H7 (cell line): ENCODE data around the gene FAM227B. TPM values are rescaled to one million over a fixed set of nuclear protein-coding genes. Genes with fewer than 3 reads are reported as not detected.

Source experiments
- DNase-seq: peaks from one replicate; pipeline ENCODE4 v3.0.0; 2012
- H3K27me3 ChIP-seq: 2 replicates; pipeline ENCODE4 v1.6.0; 2011; ENCODE audit warnings: mild to moderate bottlenecking, low read length; ENCODE audit not compliant: control insufficient read depth, insufficient read depth
- H3K36me3 ChIP-seq: replicated peaks from 2 replicates; pipeline ENCODE4 v1.5.1; 2011; ENCODE audit warnings: low read length; ENCODE audit not compliant: control insufficient read depth, insufficient read depth
- H3K4me3 ChIP-seq: 2 replicates; pipeline ENCODE4 v1.5.1; 2011; ENCODE audit warnings: low read depth, mild to moderate bottlenecking, control low read depth, low read length, moderate library complexity; ENCODE audit not compliant: insufficient read depth
- total RNA-seq: library from RNA; depleted of rRNA; stranded (reverse); fragments of >200 nt; shearing (Covaris generic); gene quantifications from 2 replicates; pipeline ENCODE4 v1.2.3, GENCODE V29; 2014

FAM227B gene
- total RNA-seq, 1 experiment from 2014 or later: 3.2 TPM

- H3K36me3 ChIP-seq: no peaks in the 10 kb centered on the region
- no peak for DNase-seq
- H3K4me3 ChIP-seq: no peak overlapping the region
- H3K27me3 ChIP-seq: no peaks in the 10 kb centered on the region
Measured at GRCh38 chr15:49314716-49315115, 305.9 kb downstream of the FAM227B start.

DNA sequence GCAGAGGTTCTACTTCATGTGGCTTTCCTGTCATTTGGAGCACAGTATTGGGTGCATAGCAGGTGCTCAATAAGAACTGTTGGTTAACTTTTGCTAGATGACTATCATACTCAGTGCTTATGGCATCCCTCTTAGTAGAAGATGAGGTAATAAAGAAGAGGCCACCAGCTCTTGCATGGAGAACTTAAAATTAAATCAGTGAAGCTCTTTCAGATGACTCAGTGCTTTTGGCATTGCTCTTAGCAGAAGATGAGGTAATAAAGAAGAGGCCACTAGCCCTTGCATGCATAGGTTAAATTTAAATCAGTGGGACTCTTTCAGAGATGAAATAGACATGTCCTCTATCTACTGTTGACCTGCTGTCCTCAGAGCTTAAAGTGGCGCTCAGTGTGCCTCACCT is 307.0 kb downstream of the FAM227B start:
- Histone ChIP-seq H3K36me3 (no peaks in the 10 kb centered on the region), H3K27me3 (no peaks in the 10 kb centered on the region), H3K4me3 (no peak overlapping the region)
- no peak for DNase-seq

DNA sequence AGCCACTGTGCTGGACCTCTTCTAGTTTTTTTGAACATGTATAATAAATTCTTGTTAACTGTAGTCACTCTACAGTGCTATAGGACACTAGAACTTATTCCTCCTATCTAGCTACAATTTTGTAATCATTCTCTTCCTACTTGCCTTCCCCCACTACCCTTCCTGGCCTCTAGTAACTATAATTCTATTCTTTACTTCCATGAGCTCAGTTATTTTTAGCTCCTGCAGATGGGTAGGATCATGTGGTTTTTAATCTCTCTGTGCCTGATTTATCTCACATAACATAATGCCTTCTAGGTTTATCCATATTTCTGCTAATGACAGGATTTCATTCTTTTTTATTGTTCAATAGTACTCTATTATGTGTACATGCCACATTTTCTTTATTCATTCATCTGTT is 310.7 kb downstream of the FAM227B start:
- Histone ChIP-seq H3K36me3 (no peaks in the 10 kb centered on the region), H3K27me3 (no peaks in the 10 kb centered on the region), H3K4me3 (no peak overlapping the region)
- DNase-seq: no peak

GRCh38 chr15:49308686-49309085 is 311.9 kb downstream of the FAM227B start:
- no peaks in the 10 kb centered on the region for H3K27me3 ChIP-seq
- no peaks in the 10 kb centered on the region for H3K36me3 ChIP-seq
- no peak overlapping the region for H3K4me3 ChIP-seq
- DNase-seq: no peak

- Histone ChIP-seq H3K27me3 (no peaks in the 10 kb centered on the region), H3K36me3 (no peaks in the 10 kb centered on the region), H3K4me3 (no peak overlapping the region)
- DNase-seq: no peak
Measured at GRCh38 chr15:49306551-49306950, 314.1 kb downstream of the FAM227B start.

DNA sequence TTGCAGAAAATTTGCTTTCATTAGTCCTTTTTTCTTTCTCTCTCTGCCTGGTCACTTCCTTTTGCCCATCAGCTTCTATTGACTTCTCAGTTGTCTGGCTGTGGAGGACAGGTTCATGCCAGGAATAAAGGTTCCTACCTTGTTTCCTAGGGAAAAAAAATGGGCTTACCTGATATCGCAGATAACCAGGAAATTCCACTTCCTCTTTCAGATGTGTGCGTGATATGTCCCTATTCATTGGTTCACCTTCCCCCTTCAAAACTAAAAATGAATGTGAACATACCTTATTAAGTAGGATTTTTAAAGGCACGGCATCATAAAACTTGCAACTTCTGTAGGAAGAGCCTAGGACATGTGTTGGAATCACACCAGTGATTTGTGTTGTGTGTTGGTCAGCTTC is 317.6 kb downstream of the FAM227B start:
- H3K36me3 ChIP-seq: no peaks in the 10 kb centered on the region
- no peak for DNase-seq
- no peak overlapping the region for H3K4me3 ChIP-seq
- H3K27me3 ChIP-seq: no peaks in the 10 kb centered on the region

DNA sequence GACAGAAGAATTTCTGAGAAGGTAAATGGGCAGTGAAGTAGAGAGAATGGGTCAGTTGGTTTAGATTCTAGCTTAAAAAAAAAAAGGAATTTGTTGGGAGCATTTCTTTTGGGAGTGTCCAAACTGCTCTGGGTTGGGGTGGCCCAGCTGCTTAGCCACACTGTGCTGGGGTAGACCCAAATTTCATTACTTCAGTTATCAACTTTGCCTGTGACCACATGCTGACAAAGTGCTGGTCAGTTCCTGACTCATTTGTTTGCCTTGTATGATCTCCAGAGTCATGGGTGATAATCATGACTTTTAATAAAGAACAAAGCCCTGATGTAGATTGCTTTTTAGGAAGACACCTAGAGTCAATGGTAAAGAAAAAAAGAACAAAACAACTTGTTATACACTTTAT is 319.1 kb downstream of the FAM227B start:
- H3K36me3 ChIP-seq: no peaks in the 10 kb centered on the region
- H3K4me3 ChIP-seq: no peak overlapping the region
- DNase-seq: no peak

GRCh38 chr15:49300856-49301255 is 319.8 kb downstream of the FAM227B start:
- no peak for DNase-seq
- Histone ChIP-seq H3K27me3 (no peaks in the 10 kb centered on the region), H3K36me3 (no peaks in the 10 kb centered on the region), H3K4me3 (no peak overlapping the region)

More for the DNA sequence above, 319.1 kb downstream of the FAM227B start:
- no peaks in the 10 kb centered on the region for H3K27me3 ChIP-seq

DNA sequence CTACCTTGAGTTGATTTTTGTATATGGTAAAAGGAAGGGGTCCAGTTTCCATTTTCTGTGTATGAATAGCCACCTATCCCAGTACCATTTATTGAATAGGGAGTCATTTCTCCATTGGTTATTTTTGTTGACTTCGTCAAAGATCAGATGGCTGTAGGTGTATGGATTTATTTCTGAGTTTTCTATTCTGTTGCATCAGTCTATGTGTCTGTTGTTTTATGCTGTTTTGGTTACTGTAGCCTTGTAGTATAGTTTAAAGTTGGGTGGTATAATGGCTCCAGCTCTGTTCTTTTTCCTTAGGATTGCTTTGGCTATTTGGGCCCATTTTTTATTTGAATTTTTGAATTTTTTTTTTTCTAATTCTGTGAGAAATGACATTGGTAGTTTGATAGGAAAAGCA is 323.0 kb downstream of the FAM227B start:
- Histone ChIP-seq H3K27me3 (no peaks in the 10 kb centered on the region), H3K4me3 (no peak overlapping the region)
- DNase-seq: no peak

GRCh38 chr15:49296258-49296657 is 324.4 kb downstream of the FAM227B start:
- no peak overlapping the region for H3K4me3 ChIP-seq
- no peaks in the 10 kb centered on the region for H3K27me3 ChIP-seq
- no peak for DNase-seq
- H3K36me3 ChIP-seq: no peaks in the 10 kb centered on the region

More for the DNA sequence above, 323.0 kb downstream of the FAM227B start:
- no peaks in the 10 kb centered on the region for H3K36me3 ChIP-seq

DNA sequence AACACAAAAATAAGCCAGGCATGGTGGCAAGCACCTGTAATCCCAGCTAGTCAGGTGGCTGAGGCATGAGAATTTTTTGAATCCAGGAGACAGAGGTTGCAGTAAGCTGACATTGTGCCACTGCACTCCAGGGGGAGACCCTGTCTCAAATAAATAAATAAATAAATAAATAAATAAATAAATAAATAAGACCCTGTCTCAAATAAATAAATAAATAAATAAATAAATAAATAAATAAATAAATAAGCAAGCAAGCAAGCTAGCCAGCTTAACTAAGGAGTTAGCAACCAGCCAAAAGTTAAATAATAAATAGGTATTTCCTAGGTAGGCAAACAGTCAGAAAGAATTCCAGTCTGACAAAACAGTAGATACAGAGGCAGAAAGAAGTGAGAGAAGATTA is 326.7 kb downstream of the FAM227B start:
- H3K27me3 ChIP-seq: no peaks in the 10 kb centered on the region
- DNase-seq: no peak
- no peak overlapping the region for H3K4me3 ChIP-seq
- no peaks in the 10 kb centered on the region for H3K36me3 ChIP-seq

DNA sequence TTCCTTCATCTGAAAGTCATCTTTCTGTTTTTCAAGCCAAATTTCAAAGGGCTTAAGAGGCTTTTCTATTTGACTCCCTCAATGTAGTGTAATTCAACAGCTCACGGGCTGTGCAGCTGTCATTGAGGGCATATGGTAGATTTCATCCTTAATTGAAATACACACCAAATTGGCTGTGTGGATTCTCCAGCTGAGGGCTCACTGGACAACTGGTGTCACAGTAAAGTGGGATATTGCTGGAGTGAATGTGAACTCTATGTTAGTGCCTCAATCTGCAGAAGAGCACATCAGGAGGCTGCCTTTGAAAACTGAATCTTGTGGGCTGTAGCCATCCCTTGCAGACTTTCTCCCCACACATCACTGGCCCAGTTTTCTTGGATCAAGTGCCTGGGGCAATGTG is 330.4 kb downstream of the FAM227B start:
- no peaks in the 10 kb centered on the region for H3K36me3 ChIP-seq
- no peak overlapping the region for H3K4me3 ChIP-seq
- H3K27me3 ChIP-seq: no peaks in the 10 kb centered on the region
- no peak for DNase-seq

- Histone ChIP-seq H3K27me3 (no peaks in the 10 kb centered on the region), H3K4me3 (no peak overlapping the region), H3K36me3 (no peaks in the 10 kb centered on the region)
- DNase-seq: no peak
Measured at GRCh38 chr15:49288391-49288790, 332.2 kb downstream of the FAM227B start.

GRCh38 chr15:49287481-49287880 is 333.1 kb downstream of the FAM227B start:
- Histone ChIP-seq H3K4me3 (no peak overlapping the region), H3K36me3 (no peaks in the 10 kb centered on the region), H3K27me3 (no peaks in the 10 kb centered on the region)
- no peak for DNase-seq

DNA sequence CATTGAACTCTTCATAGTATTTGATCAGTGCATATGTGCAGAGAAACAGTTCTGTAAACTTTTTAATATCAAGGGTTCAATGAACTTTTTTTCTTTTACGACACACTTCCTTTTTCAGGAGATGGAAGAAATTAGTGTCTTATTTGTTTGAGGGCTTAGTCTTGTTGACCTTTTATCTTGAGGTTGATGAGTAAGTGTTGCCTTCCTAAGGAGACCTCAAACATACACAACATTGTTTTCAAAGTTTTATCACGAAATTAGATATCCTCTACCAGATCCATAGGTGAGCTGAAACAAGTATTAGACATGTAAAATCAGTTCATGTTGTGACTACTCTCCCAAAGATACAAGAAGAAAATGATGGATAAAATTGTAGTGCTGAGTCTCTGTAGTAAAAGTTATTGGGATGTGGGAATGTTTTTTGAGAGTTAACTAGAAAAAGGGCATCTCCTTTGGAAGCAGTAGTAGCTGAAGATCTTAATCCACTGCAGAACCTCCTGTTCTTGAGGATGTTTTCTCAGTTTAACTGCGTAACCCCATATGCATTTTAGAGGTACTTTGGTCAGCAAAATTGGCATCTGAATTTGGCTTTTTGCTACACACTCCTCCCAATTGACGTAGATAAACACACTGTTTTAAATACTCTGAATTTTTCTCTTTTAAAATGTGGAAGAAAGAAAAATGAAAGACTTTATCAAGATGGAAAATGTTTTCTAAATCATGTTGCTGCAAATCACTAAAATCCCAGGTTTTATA is 333.8 kb downstream of the FAM227B start:
- H3K4me3 ChIP-seq: no peak overlapping the region
- DNase-seq: no peak
- no peaks in the 10 kb centered on the region for H3K36me3 ChIP-seq
- H3K27me3 ChIP-seq: no peaks in the 10 kb centered on the region

GRCh38 chr15:49282366-49282765 is 338.3 kb downstream of the FAM227B start:
- Histone ChIP-seq H3K36me3 (no peaks in the 10 kb centered on the region), H3K4me3 (no peak overlapping the region), H3K27me3 (no peaks in the 10 kb centered on the region)
- no peak for DNase-seq
